ENCODE data around the gene SLC35D3. TPM values are rescaled to one million over a fixed set of nuclear protein-coding genes. Genes with fewer than 3 reads are reported as not detected.
A peak's percentile ranks its signal among the peaks of the same experiment; 100 is the strongest.
"Not testable (repeated sequence)": the region's sequence is repeated elsewhere in the genome, so short reads cannot be mapped to it uniquely, and the experiment has no call there.

The SLC35D3 gene
- not detected for total RNA-seq

DNA sequence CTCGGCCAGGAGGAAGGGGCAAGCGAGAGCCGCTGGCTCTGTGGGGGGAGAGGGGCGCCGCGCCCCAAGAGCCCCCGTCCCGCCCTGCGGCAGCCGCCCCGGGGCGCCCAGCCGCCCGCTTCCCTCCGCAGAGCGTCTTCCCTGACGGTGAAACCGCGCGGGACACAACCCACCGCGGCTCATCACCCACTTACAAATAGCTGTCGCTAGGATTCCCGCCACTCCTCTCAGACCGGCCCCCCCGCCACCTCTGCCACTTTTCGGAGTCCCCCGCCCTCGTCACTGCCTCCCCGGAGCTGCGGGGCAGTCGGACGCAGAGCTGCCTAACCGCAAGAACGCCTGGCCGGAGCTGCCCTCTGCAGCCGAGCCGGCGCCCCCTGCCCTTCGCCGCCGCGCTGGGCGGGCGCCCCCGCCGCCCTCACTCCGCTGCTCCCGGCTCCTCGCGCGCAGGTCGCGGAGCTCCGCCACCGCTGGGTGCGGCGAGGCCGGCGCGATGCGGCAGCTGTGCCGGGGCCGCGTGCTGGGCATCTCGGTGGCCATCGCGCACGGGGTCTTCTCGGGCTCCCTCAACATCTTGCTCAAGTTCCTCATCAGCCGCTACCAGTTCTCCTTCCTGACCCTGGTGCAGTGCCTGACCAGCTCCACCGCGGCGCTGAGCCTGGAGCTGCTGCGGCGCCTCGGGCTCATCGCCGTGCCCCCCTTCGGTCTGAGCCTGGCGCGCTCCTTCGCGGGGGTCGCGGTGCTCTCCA is at the start of gene SLC35D3:
SLC35D3 (plus strand) TSS at position 366 of the 749 bp plus-strand sequence; CDS start at position 494, 128 bp downstream.
- peaks cover 26% of the 10 kb centered on the region for H3K4me1 Mint-ChIP-seq
- CTCF ChIA-PET, result interaction anchor here (0.6 to 2.1 kb wide), 6 partner anchors 12 to 415 kb away, joined by 3 to 9 read pairs (median 3); no protein-coding TSS in a partner anchor
- H3K27ac Mint-ChIP-seq, result no peak within 1 kb of the TSS
- H3K4me3 Mint-ChIP-seq, result peak within 1 kb of the TSS; percentile 73
- DNase-seq, result no peak
- peak; percentile 54 for ATAC-seq
- no peaks in the 10 kb centered on the region for H3K36me3 Mint-ChIP-seq
- peaks cover 64% of the 10 kb centered on the region for H3K27me3 Mint-ChIP-seq
- H3K9me3 Mint-ChIP-seq (ENCODE audit: low read depth), result no peaks in the 10 kb centered on the region

DNA sequence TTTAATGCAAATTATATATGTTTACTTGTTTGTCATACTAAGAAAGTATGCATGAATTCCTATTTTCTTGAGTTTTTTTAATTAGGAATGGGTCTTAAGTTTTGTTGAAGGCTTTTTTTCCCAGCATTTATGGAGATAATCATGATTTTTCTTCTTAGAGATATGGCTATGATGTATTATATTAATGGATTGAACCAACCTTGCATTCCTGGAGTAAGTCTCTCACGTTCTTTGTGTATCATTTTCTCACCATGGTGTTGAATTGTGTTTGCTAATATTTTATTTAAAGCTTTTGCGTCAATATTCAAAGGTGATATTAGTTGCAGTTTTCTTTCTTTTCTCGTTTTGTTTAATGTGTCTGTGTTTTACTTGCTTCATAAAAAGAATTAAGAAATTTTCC is 48.4 kb upstream of the SLC35D3 start:
- no peak for ATAC-seq
- Mint-ChIP-seq H3K27ac (no peak overlapping the region), H3K4me1 (no peaks in the 10 kb centered on the region), H3K9me3 (ENCODE audit: low read depth) (peaks cover 5% of the 10 kb centered on the region), H3K27me3 (no peaks in the 10 kb centered on the region), H3K36me3 (peaks cover 34% of the 10 kb centered on the region), H3K4me3 (no peak overlapping the region)
- DNase-seq, result no peak
- CTCF ChIA-PET, result no interaction called here

GRCh38 chr6:136876469-136876868 is 45.6 kb upstream of the SLC35D3 start:
- H3K27me3 Mint-ChIP-seq; H3K4me1 Mint-ChIP-seq; DNase-seq; ATAC-seq; CTCF ChIA-PET; H3K27ac Mint-ChIP-seq; H3K4me3 Mint-ChIP-seq; H3K9me3 Mint-ChIP-seq (ENCODE audit: low read depth): not testable (repeated sequence)
- H3K36me3 Mint-ChIP-seq, result peaks cover 37% of the 10 kb centered on the region

DNA sequence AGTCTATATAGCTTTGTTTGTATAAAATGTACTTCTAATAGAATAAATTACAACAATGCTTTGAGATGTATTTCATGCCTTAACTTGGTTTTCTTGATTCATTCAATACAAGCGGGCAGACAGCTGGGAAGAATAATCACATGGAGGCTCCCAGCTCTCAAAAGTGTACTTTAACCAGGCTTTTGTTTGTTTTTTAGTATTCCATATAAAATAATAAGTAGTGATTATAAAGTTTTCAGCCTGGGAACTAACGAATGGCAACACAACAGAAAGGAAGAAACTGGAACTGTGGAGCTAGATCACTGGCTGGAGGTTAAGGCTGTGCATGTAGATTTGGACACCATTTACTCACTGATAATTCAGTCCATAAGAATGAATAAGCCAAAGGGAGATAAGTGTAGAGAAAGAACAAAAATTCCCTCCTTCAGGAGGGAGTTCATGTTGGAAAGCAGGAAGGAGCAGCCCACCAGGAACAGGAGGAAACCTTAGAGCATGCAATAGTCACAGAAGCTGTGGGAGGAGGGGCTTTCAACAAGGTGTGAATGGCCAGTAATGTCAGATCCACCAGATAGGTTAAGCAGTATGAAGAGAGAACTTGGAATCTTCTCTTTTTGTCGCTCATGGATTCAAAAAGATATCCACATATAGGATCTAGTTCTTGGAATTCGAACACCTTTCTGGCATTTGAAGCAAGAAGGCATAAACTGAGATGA is 41.2 kb upstream of the SLC35D3 start:
- Mint-ChIP-seq H3K36me3 (peaks cover 15% of the 10 kb centered on the region), H3K4me1 (no peaks in the 10 kb centered on the region), H3K9me3 (ENCODE audit: low read depth) (no peaks in the 10 kb centered on the region), H3K27ac (no peak overlapping the region), H3K4me3 (no peak overlapping the region), H3K27me3 (no peaks in the 10 kb centered on the region)
- ATAC-seq (no peak), DNase-seq (no peak)
- CTCF ChIA-PET, result no interaction called here

GRCh38 chr6:136886091-136886490 is 36.0 kb upstream of the SLC35D3 start:
- Mint-ChIP-seq H3K27ac (no peak overlapping the region), H3K27me3 (no peaks in the 10 kb centered on the region), H3K9me3 (ENCODE audit: low read depth) (no peaks in the 10 kb centered on the region), H3K4me3 (no peak overlapping the region), H3K36me3 (peaks cover 1% of the 10 kb centered on the region), H3K4me1 (peaks cover 7% of the 10 kb centered on the region)
- ATAC-seq (no peak), DNase-seq (no peak)
- CTCF ChIA-PET, result no interaction called here

- Mint-ChIP-seq H3K4me3 (no peak overlapping the region), H3K36me3 (peaks cover 4% of the 10 kb centered on the region), H3K27ac (no peak overlapping the region), H3K4me1 (peaks cover 9% of the 10 kb centered on the region), H3K27me3 (no peaks in the 10 kb centered on the region), H3K9me3 (ENCODE audit: low read depth) (no peaks in the 10 kb centered on the region)
- CTCF ChIA-PET, result no interaction called here
- no peak for DNase-seq
- no peak for ATAC-seq
These were observed 34.1 kb upstream of the SLC35D3 start for GRCh38 chr6:136887953-136888352.

DNA sequence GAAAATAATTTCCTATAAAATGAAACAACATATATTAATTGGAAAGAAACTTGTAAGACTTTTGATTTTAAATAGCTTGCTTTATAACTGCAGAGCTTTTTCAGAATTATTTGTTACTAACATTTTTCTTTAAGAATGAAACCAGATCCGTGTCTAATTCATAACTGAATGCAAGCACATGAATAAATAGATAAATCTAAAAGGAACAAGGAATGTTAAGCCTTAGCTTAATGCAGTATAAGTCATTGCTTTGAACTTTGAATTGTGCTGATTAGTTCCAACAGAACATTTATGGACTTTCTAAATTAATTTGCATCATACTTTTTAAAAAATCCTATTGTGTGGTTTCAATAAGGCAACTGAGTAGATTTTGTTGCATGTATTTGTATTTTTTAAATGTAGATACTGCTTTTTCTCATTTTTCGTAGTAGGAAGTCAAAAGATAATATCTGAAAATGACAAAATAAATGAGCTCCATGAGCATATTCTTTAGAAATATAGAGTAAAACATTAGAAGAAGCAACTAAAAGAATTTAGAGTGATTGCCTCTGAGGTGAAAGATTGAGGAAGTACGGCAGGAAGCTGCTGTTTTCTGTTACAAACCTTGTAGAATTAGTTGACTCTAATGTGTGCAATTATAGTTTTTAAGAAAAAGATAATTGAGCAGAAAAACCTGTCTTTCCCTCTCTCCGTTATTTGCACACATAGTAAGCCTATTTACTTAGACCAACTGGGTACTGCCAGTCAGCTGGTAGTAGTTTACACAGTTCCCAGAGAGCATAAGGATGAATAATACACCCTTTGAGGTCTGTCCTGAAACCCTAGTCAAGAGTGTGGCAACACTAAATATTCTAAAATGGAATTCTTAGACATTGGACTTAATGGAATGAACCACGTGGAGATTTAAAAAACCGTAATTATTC is 32.6 kb upstream of the SLC35D3 start:
- Mint-ChIP-seq H3K27ac (no peak overlapping the region), H3K27me3 (no peaks in the 10 kb centered on the region), H3K9me3 (ENCODE audit: low read depth) (no peaks in the 10 kb centered on the region), H3K36me3 (peaks cover 2% of the 10 kb centered on the region), H3K4me3 (no peak overlapping the region), H3K4me1 (peaks cover 12% of the 10 kb centered on the region)
- DNase-seq (no peak), ATAC-seq (no peak)
- CTCF ChIA-PET, result no interaction called here

- Mint-ChIP-seq H3K9me3 (ENCODE audit: low read depth) (no peaks in the 10 kb centered on the region), H3K36me3 (peaks cover 2% of the 10 kb centered on the region), H3K27ac (no peak overlapping the region), H3K4me1 (peaks cover 12% of the 10 kb centered on the region), H3K27me3 (no peaks in the 10 kb centered on the region), H3K4me3 (no peak overlapping the region)
- DNase-seq (no peak), ATAC-seq (no peak)
- CTCF ChIA-PET, result no interaction called here
These were observed 31.8 kb upstream of the SLC35D3 start for GRCh38 chr6:136890194-136890839.

DNA sequence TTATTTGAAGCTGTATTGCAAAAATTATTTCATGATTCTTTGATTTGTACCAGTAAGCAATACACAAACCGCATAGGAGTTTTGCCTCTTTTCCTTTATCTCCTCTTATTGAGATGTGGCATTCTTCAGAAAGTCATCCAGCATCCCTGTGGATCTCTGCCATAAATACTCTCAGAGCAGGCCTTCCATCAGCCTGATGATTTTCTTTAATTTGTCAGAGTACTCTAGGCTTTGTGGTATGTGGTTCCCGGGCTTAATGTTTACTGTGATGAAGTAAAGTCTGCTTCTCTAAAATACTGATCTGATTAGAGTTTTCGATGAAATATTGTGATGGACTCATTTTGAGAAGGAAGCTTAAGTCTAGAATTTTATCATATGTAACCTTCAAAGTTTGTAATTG is 31.1 kb upstream of the SLC35D3 start:
- H3K9me3 Mint-ChIP-seq (ENCODE audit: low read depth), result no peaks in the 10 kb centered on the region
- no peak for DNase-seq
- H3K27ac Mint-ChIP-seq, result no peak overlapping the region
- peaks cover 2% of the 10 kb centered on the region for H3K36me3 Mint-ChIP-seq
- ATAC-seq, result no peak
- no peaks in the 10 kb centered on the region for H3K27me3 Mint-ChIP-seq
- peaks cover 12% of the 10 kb centered on the region for H3K4me1 Mint-ChIP-seq
- H3K4me3 Mint-ChIP-seq, result no peak overlapping the region
- CTCF ChIA-PET, result no interaction called here

DNA sequence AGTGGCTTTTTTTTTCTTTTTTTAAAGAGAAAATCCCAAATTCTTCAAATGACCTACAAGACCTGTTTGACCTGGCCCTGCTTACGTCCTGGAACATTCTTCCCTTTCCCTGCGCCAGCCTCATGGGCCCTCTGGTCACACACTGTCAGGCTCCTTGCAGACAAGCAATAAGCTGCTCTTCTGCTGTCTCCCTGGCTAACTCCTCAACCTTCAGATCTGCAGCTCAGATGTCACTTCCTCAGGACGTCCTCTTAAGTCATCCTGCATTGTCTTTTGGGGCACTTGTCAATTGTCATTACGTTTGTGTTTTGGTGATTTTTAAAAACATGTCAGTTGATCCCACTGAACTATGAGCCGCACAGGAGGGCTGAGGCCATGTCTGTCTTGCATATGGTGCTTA is 28.9 kb upstream of the SLC35D3 start:
- Mint-ChIP-seq H3K4me3 (no peak overlapping the region), H3K4me1 (peaks cover 20% of the 10 kb centered on the region), H3K27ac (no peak overlapping the region), H3K36me3 (peaks cover 5% of the 10 kb centered on the region), H3K27me3 (no peaks in the 10 kb centered on the region), H3K9me3 (ENCODE audit: low read depth) (no peaks in the 10 kb centered on the region)
- no peak for ATAC-seq
- no peak for DNase-seq
- CTCF ChIA-PET, result interaction anchor here (1.0 kb wide), 1 partner anchor 10 kb away, joined by 3 read pairs; no protein-coding TSS in a partner anchor

- CTCF ChIA-PET, result interaction anchor here (1.3 kb wide), 1 partner anchor 63 kb away, joined by 3 read pairs; no protein-coding TSS in a partner anchor
- peaks cover 15% of the 10 kb centered on the region for H3K4me1 Mint-ChIP-seq
- no peak for ATAC-seq
These were observed 26.2 kb upstream of the SLC35D3 start for GRCh38 chr6:136895901-136896300.

DNA sequence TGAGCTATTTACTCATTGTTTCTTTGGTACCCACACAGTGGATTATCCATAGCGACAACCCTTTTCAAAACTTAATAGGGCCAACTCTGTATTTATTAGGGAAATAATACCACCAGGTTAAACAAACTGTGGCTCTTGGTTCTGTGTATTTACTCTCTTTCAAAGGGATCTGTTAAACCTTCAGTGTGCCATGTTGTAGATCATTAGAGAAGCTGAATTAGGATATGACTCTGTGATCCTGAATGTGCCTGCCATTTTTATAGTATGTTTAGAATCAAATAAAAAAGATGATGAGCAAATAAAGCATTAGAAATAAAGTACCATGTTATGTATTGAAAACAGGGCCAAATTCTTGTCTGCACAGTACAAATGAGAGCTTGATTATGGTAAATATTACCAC is 25.0 kb upstream of the SLC35D3 start:
- Mint-ChIP-seq H3K27me3 (no peaks in the 10 kb centered on the region), H3K4me3 (no peak overlapping the region), H3K36me3 (peaks cover 12% of the 10 kb centered on the region), H3K9me3 (ENCODE audit: low read depth) (no peaks in the 10 kb centered on the region), H3K4me1 (peaks cover 11% of the 10 kb centered on the region), H3K27ac (no peak overlapping the region)
- ATAC-seq (no peak), DNase-seq (no peak)
- CTCF ChIA-PET, result interaction anchor here (1.3 kb wide), 1 partner anchor 62 kb away, joined by 3 read pairs; no protein-coding TSS in a partner anchor

More at GRCh38 chr6:136895901-136896300, 26.2 kb upstream of the SLC35D3 start:
- Mint-ChIP-seq H3K27me3 (no peaks in the 10 kb centered on the region), H3K36me3 (peaks cover 11% of the 10 kb centered on the region), H3K27ac (no peak overlapping the region), H3K4me3 (no peak overlapping the region), H3K9me3 (ENCODE audit: low read depth) (no peaks in the 10 kb centered on the region)
- no peak for DNase-seq

Measured in activated CD8-positive, alpha-beta memory T cell treated with anti-CD3 and anti-CD28 coated beads, Interleukin-2, amount 10 ng/mL, durations not matched to agents 7 days and 5 days (primary cell).